ENCODE results near the gene SPTBN2. TPM values are rescaled to one million over a fixed set of nuclear protein-coding genes. Genes with fewer than 3 reads are reported as not detected.

The SPTBN2 gene
- total and polyA plus RNA-seq, 2 of the 4 experiments (the other 2 are of a cell fraction): 0.18 to 0.41 TPM

- no peak overlapping the region for H3K18ac ChIP-seq (ENCODE audit: low read depth, low read length)
- WGBS, 2 experiments (ENCODE audit: extremely low coverage in 2 of 2, insufficient read length in 1 of 2): 99% methylated on average over 22 of the region's 38 CpGs; no CpG with 5 or more reads in 1 of the 2 experiments
These were observed 37.6 kb downstream of the SPTBN2 start for GRCh38 chr11:66691311-66691980.

More at GRCh38 chr11:66691311-66691980, 37.6 kb downstream of the SPTBN2 start:
- no peaks in the 10 kb centered on the region; the same call in 1 of the 2 replicates for H3K27me3 ChIP-seq (ENCODE audit: control insufficient read depth, insufficient read depth, low read length)
- no peaks in the 10 kb centered on the region for H3K9me3 ChIP-seq (ENCODE audit: control insufficient read depth, insufficient read depth, low read length)
- no TSS peak for BruUV-seq (replicated peaks)
- no peaks in the 10 kb centered on the region for H3K4me1 ChIP-seq (ENCODE audit: control insufficient read depth, insufficient read depth, low read length)
- H2AK5ac ChIP-seq (ENCODE audit: low read depth, low read length): no peak overlapping the region
- no peaks in the 10 kb centered on the region for H3K36me3 ChIP-seq (ENCODE audit: control insufficient read depth, insufficient read depth, low read length)
- H2AK9ac ChIP-seq (replicated peaks; ENCODE audit: low read depth, low read length, poor library complexity): no peak overlapping the region
- no peak overlapping the region for H2BK120ac ChIP-seq (ENCODE audit: low read depth, low read length)
- no peak overlapping the region for H4K91ac ChIP-seq (ENCODE audit: insufficient read depth, low read depth, low read length)
- H3K27ac ChIP-seq (ENCODE audit: insufficient read depth, low read length): no peak overlapping the region
- no peaks in the 10 kb centered on the region for H3K79me1 ChIP-seq (ENCODE audit: low read depth in 1 of 2, low read length in 2 of 2)
- H3K23ac ChIP-seq (ENCODE audit: low read depth, low read length): no peak overlapping the region
- in situ Hi-C loops (cut with MboI; ENCODE audit: low sequenced_read_pairs): loop anchor here (5.0 kb wide), 2 partner anchors 141 to 286 kb away; partner anchors contain the start of gene C11orf86
- ChIA-PET POLR2A (ENCODE audit: unreplicated experiment) (no interaction called here), CTCF (no interaction called here)
- no peak overlapping the region for H4K8ac ChIP-seq (ENCODE audit: low read depth in 2 of 2, low read length in 2 of 2)
- no peak overlapping the region for H3K56ac ChIP-seq (ENCODE audit: extremely low read depth, insufficient read depth, low read length)
- H2BK15ac ChIP-seq (ENCODE audit: low read depth, low read length): no peak overlapping the region
- no peak overlapping the region for H3K4me3 ChIP-seq (ENCODE audit: insufficient read depth, low read depth, low read length)
- H2BK20ac ChIP-seq (ENCODE audit: low read depth, low read length): no peak overlapping the region
- TF ChIP-seq RFX5 (IDR thresholded peaks at IDR 0.05; ENCODE audit: low read depth, low read length) (no peak), CTCF (conservative IDR thresholded peaks at IDR 0.05; ENCODE audit: low read depth, low read length) (no peak), SMC3 (IDR thresholded peaks at IDR 0.05; ENCODE audit: low read depth, low read length) (no peak), CEBPB (IDR thresholded peaks at IDR 0.05; ENCODE audit: low read depth, low read length) (no peak)
- no peak overlapping the region for H3K4ac ChIP-seq (ENCODE audit: low read depth, low read length)
- H3K4me2 ChIP-seq (ENCODE audit: low read depth, low read length): no peak overlapping the region
- no peak overlapping the region for H2BK5ac ChIP-seq (ENCODE audit: low read depth, low read length, poor library complexity, severe bottlenecking)
- no peaks in the 10 kb centered on the region; the same call in 1 of the 2 replicates for H4K20me1 ChIP-seq (ENCODE audit: insufficient read depth, low read length)
- no peak overlapping the region for H3K9ac ChIP-seq (ENCODE audit: low read depth, low read length)
- H3K9me1 ChIP-seq (ENCODE audit: insufficient read depth, low read length): no peaks in the 10 kb centered on the region
- ATAC-seq (ENCODE audit: low read depth) (no peak), DNase-seq (no peak)
- intact Hi-C loops (cut with micrococcal nuclease): no loop called here
- dilution Hi-C loops (cut with HindIII; ENCODE audit: low sequenced_read_pairs, unreplicated experiment): no loop called here
- H3K14ac ChIP-seq (replicated peaks; ENCODE audit: low read depth, low read length): no peak overlapping the region
- no peak overlapping the region for H4K5ac ChIP-seq (ENCODE audit: low read depth, low read length)
- H2AFZ ChIP-seq (replicated peaks; ENCODE audit: low read length, poor library complexity): no peak overlapping the region
